Mesendoderm (in vitro differentiated cells): ENCODE measurements around the gene EMD. TPM values are rescaled to one million over a fixed set of nuclear protein-coding genes. Genes with fewer than 3 reads are reported as not detected.

ENCODE experiments used
- DNase-seq: peaks from one replicate; pipeline ENCODE4 v3.0.0; 2013
- H2AK5ac ChIP-seq: 2 replicates; pipeline ENCODE4 v1.6.1; 2013; ENCODE audit warnings: low read length, inconsistent platforms
- H2BK120ac ChIP-seq: 2 replicates; pipeline ENCODE4 v1.6.1; 2013; ENCODE audit warnings: low read depth, mild to moderate bottlenecking, low read length, moderate library complexity, mixed read lengths
- H2BK15ac ChIP-seq: replicated peaks from 2 replicates; pipeline ENCODE4 v1.6.1; 2013; ENCODE audit warnings: low read depth, mild to moderate bottlenecking, moderate library complexity
- H2BK5ac ChIP-seq: 2 replicates; pipeline ENCODE4 v1.6.1; 2013; ENCODE audit warnings: low read length, inconsistent platforms
- H3K18ac ChIP-seq: 2 replicates; pipeline ENCODE4 v1.6.1; 2013; ENCODE audit warnings: mild to moderate bottlenecking, low read length, mixed read lengths
- H3K23ac ChIP-seq: one replicate; pipeline ENCODE4 v1.6.1; 2013; ENCODE audit warnings: low read length
- H3K27ac ChIP-seq: 2 replicates; pipeline ENCODE4 v1.5.1; 2013; ENCODE audit warnings: low read depth, mild to moderate bottlenecking, inconsistent platforms, low read length, moderate library complexity
- H3K27me3 ChIP-seq: 2 replicates; pipeline ENCODE4 v1.6.1; 2013; ENCODE audit warnings: low read length, control low read depth, mild to moderate bottlenecking, inconsistent platforms; ENCODE audit not compliant: insufficient read depth, poor library complexity
- H3K36me3 ChIP-seq: 2 replicates; pipeline ENCODE4 v1.6.1; 2013; ENCODE audit warnings: low read length, inconsistent platforms; ENCODE audit not compliant: control insufficient read depth, insufficient read depth
- H3K4ac ChIP-seq: one replicate; pipeline ENCODE4 v1.6.1; 2013; ENCODE audit warnings: low read depth, mild to moderate bottlenecking, low read length, moderate library complexity
- H3K4me1 ChIP-seq: 2 replicates; pipeline ENCODE4 v1.6.1; 2013; ENCODE audit warnings: low read depth, low read length, inconsistent platforms; ENCODE audit not compliant: control insufficient read depth
- H3K4me2 ChIP-seq: 2 replicates; pipeline ENCODE4 v1.6.1; 2013; ENCODE audit warnings: low read length
- H3K4me3 ChIP-seq: 2 replicates; pipeline ENCODE4 v1.5.1; 2013; ENCODE audit warnings: mild to moderate bottlenecking, low read length
- H3K56ac ChIP-seq: one replicate; pipeline ENCODE4 v1.6.1; 2013; ENCODE audit warnings: low read length
- H3K79me1 ChIP-seq: 2 replicates; pipeline ENCODE4 v1.6.1; 2013; ENCODE audit warnings: low read length, inconsistent platforms
- H3K79me2 ChIP-seq: 2 replicates; pipeline ENCODE4 v1.6.1; 2013; ENCODE audit warnings: mild to moderate bottlenecking, low read length; ENCODE audit not compliant: control insufficient read depth, insufficient read depth
- H3K9ac ChIP-seq: 2 replicates; pipeline ENCODE4 v1.6.1; 2013; ENCODE audit warnings: low read length, inconsistent platforms
- H4K5ac ChIP-seq: one replicate; pipeline ENCODE4 v1.6.1; 2013; ENCODE audit warnings: low read length
- H4K8ac ChIP-seq: one replicate; pipeline ENCODE4 v1.6.1; 2013; ENCODE audit warnings: low read depth, mild to moderate bottlenecking, control low read depth, low read length, moderate library complexity
- WGBS: extraction: QIAGEN DNeasy Blood & Tissue Kit; methylation state at CpG from one replicate; pipeline ENCODE4 v1.1.7; 2013; ENCODE audit warnings: low lambda C conversion rate, missing lambda C conversion rate; ENCODE audit not compliant: insufficient coverage; ENCODE audit errors: extremely low coverage; 5-methylcytosine and 5-hydroxymethylcytosine counted together
- small RNA-seq: library from polyadenylated mRNA; stranded (forward); fragments of <200 nt; extraction: miRNeasy Mini kit (QIAGEN cat#:217004); gene quantifications from one replicate; pipeline ENCODE3, GENCODE V24; 2013; ENCODE audit not compliant: insufficient read depth

Gene EMD

DNA sequence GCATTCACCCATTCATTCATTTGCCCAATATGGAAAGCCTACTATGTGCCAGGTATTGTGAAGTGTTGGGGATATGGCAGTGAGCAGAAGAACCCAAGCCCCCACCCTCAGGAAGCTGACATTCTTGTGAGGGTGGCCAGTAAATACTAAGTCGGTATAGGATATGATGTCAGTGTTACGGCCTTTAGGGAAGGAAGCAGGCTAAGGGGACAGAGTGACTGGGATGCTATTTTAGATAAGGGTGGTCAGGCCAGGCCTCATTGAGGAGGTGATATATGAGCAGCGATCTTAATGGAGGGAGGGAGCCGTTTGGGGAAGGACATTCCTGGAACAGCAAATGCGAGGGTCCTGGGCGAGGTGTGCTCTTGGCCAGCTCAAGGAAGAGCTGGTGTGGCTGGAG, 51.4 kb downstream of the EMD start:
- Histone ChIP-seq H2BK5ac (no peak overlapping the region), H3K56ac (peak overlapping the region; percentile 64), H3K4ac (no peak overlapping the region), H2BK120ac (no peak overlapping the region), H3K27ac (no peak overlapping the region), H3K79me1 (no peaks in the 10 kb centered on the region), H3K4me3 (no peak overlapping the region), H3K27me3 (no peaks in the 10 kb centered on the region), H3K23ac (no peak overlapping the region), H3K36me3 (no peaks in the 10 kb centered on the region), H4K5ac (no peak overlapping the region), H2AK5ac (no peak overlapping the region), H2BK15ac (no peak overlapping the region), H3K9ac (no peak overlapping the region), H3K79me2 (no peaks in the 10 kb centered on the region), H3K18ac (no peak overlapping the region), H3K4me1 (no peaks in the 10 kb centered on the region), H4K8ac (no peak overlapping the region), H3K4me2 (no peak overlapping the region)
- no peak for DNase-seq
- WGBS = no CpG with 5 or more reads among the region's 6 CpGs

DNA sequence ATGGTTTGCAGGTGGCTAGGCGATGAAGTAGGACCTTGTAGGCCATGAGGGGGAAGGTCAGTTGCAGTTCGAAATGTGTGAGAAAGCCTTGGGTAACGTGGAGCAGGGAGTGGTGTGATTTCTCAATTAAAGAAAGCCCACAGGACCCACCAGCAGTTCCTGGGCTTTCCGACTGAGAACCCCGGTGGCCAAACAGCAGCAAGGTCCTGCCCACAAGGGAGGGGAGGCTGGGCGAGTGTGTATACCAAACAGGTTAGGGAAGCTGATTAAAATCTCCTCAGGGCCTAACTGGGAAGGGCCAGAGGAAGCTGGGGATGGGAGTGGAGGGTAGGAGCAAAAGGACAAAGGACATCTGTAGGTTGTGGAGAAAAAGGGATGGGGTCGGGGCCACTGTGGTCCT, 51.8 kb downstream of the EMD start:
- Histone ChIP-seq H3K4me3 (no peak overlapping the region), H2AK5ac (no peak overlapping the region), H4K5ac (no peak overlapping the region), H3K4ac (no peak overlapping the region), H3K4me1 (no peaks in the 10 kb centered on the region), H2BK120ac (no peak overlapping the region), H3K23ac (no peak overlapping the region), H3K4me2 (no peak overlapping the region), H3K27ac (no peak overlapping the region), H3K79me2 (no peaks in the 10 kb centered on the region), H3K18ac (no peak overlapping the region), H3K9ac (no peak overlapping the region), H3K36me3 (no peaks in the 10 kb centered on the region), H3K56ac (peak overlapping the region; percentile 64), H2BK5ac (no peak overlapping the region), H3K79me1 (no peaks in the 10 kb centered on the region), H3K27me3 (no peaks in the 10 kb centered on the region), H2BK15ac (no peak overlapping the region), H4K8ac (no peak overlapping the region)
- no CpG with 5 or more reads among the region's 7 CpGs for WGBS
- no peak for DNase-seq

Small RNA genes lying within 50 kb of the gene (small RNA-seq; reads per million reads assigned to genes)
- not detected for gene SNORA70
